ENCODE data around the gene COL20A1.

The COL20A1 gene

DNA sequence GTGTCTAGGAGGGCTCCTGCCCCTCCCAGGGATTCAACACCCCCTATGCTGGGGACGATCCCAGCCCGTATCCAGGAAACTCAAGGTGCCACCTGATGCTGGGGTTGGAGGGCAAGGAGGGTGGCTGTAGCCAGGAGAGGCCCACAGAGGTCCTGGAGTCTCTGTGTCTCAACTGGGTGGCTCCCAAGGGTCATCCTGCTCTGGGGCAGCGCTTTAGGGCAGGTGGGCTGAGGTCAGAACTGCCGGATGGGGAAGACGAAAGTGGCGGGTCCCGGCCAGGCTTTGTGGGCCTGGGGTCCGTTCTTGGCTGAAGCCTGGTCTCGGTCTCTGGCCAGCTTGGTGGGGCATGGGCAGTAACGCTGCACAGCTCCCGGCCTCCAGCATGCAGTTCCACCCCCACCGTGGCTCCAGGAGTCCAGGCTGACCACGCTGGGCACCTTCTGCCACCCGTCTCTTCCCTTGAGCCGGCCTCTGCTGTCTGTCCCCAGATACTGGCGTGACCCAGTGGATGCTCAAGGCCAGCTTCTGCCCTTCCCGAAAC is 2.8 kb upstream of the COL20A1 start:
- no peaks in the 10 kb centered on the region for H3K9me3 ChIP-seq (ENCODE audit: control insufficient read depth, insufficient read depth, low read length)
- no peak overlapping the region for H3K4me3 ChIP-seq (ENCODE audit: low read depth, low read length)
- no peaks in the 10 kb centered on the region for H3K4me1 ChIP-seq (ENCODE audit: control insufficient read depth, insufficient read depth, low read length)
- no peak overlapping the region for H3K9ac ChIP-seq (ENCODE audit: low read depth, low read length)
- peaks cover 40% of the 10 kb centered on the region for H3K36me3 ChIP-seq (ENCODE audit: control insufficient read depth, insufficient read depth, low read length)
- H3K27me3 ChIP-seq (ENCODE audit: control insufficient read depth, insufficient read depth, low read length), result peaks cover under 1% of the 10 kb centered on the region

DNA sequence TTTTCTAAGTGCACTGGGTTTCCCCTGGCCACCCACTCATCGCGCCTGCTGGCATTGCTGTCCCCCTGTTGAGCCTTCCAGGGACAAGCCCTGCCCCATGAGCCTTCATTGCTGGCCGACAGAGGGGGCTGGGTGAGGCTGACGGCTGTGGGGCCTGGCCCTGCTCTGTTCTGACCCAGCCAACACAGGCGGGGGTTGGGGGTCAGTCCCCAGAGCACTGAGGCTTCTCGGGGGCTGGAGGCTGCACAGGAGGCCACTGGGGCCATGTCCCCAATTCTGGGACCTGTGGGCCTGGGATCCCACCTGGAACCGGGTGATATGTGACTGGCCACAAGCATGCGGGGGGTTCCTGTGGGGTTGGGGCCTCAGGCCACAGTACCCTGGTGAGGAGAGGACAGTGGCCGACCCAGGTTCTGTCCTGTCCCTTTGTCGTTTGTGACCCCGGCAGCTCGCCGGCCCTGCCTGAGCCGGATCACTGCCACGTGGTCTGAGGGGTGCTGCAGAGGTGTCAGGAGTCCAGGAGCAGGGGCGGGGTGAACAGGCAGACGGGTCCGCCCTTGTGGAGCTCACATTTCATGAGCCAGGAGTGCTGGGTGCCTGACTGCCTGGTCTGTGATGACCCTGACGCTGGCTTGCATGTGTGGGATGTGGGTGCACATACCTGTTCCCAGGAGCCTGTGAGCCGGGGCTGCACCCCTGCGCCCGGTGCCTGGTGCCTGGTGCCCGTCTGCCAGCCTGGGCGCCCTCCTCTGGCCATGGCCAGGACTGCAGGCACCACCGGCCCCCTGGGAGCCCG is 2.1 kb upstream of the COL20A1 start:
- Histone ChIP-seq H3K9me3 (ENCODE audit: control insufficient read depth, insufficient read depth, low read length) (no peaks in the 10 kb centered on the region), H3K4me1 (ENCODE audit: control insufficient read depth, insufficient read depth, low read length) (no peaks in the 10 kb centered on the region), H3K36me3 (ENCODE audit: control insufficient read depth, insufficient read depth, low read length) (peaks cover 34% of the 10 kb centered on the region), H3K4me3 (ENCODE audit: low read depth, low read length) (no peak overlapping the region), H3K9ac (ENCODE audit: low read depth, low read length) (no peak overlapping the region), H3K27me3 (ENCODE audit: control insufficient read depth, insufficient read depth, low read length) (peaks cover 2% of the 10 kb centered on the region)

DNA sequence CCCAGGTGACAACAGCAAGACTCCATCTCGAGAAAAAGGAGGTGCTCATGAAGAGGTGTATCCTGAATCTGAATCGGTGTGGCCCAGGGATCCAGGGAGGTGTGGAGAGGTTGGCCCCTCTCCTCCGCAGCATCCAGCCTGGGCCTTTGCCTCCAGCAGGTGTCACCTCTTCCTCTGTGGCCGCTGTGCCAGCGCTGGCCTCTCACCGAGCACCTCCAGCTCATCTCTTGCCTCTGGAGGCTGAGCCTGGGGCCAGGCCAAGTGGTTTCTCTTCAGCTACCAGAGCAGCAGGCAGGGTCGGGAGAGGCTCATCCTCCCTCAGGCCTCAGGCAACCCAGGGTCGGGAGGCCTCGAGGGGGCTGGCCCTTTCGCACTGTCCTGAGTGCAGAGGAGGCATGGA is 1.2 kb upstream of the COL20A1 start:
- peaks cover 4% of the 10 kb centered on the region for H3K27me3 ChIP-seq (ENCODE audit: control insufficient read depth, insufficient read depth, low read length)
- H3K9me3 ChIP-seq (ENCODE audit: control insufficient read depth, insufficient read depth, low read length), result no peaks in the 10 kb centered on the region
- no peak overlapping the region for H3K4me3 ChIP-seq (ENCODE audit: low read depth, low read length)
- H3K36me3 ChIP-seq (ENCODE audit: control insufficient read depth, insufficient read depth, low read length), result peaks cover 26% of the 10 kb centered on the region
- no peak overlapping the region for H3K9ac ChIP-seq (ENCODE audit: low read depth, low read length)
- peaks cover 3% of the 10 kb centered on the region for H3K4me1 ChIP-seq (ENCODE audit: control insufficient read depth, insufficient read depth, low read length)

DNA sequence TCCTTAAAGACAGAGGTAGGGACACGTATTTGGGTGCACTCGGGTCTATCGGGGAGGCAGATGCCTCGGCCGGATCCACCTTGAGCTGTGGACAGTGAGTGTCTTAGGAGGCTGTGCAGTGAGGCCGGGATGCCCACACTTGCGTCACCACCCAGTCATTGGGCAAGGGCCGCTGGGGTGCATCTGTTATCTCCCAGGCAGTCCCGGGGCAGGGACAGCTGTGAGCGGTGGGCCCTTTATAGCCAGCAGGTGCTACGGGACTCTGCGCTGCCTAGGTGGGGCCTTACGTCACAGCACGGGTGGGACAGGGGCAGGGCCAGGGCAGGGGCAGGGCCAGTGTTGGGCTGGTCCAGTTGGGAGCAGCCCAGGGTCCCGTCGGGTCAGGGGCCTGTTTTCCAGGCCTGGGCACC is 689 bp upstream of the COL20A1 start:
- H3K36me3 ChIP-seq (ENCODE audit: control insufficient read depth, insufficient read depth, low read length), result peaks cover 23% of the 10 kb centered on the region
- H3K9me3 ChIP-seq (ENCODE audit: control insufficient read depth, insufficient read depth, low read length), result no peaks in the 10 kb centered on the region
- H3K9ac ChIP-seq (ENCODE audit: low read depth, low read length), result no peak overlapping the region
- H3K27me3 ChIP-seq (ENCODE audit: control insufficient read depth, insufficient read depth, low read length), result peaks cover 4% of the 10 kb centered on the region
- no peak overlapping the region for H3K4me3 ChIP-seq (ENCODE audit: low read depth, low read length)
- peaks cover 3% of the 10 kb centered on the region for H3K4me1 ChIP-seq (ENCODE audit: control insufficient read depth, insufficient read depth, low read length)

DNA sequence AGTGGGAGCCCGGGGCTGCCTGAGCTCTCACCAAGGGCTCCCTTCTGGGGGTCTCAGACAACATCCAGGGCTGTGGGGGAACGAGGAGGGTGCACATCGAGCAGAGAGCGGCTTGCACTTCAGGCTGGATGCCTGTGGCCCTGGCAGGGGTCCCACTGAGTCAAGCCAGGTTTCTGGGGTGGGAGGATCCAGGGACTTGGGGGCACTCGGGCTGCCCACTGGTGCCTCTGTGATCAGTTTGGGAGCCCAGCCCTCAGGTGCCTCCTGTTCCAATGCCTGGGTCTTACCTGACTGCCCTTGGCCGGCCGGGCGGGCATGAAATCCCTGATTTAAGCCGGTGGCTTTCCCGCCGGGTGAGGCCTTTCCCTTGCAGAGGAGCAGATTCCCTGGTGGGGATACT is 470 bp downstream of the COL20A1 start:
- Histone ChIP-seq H3K9ac (ENCODE audit: low read depth, low read length) (no peak overlapping the region), H3K36me3 (ENCODE audit: control insufficient read depth, insufficient read depth, low read length) (peaks cover 13% of the 10 kb centered on the region), H3K27me3 (ENCODE audit: control insufficient read depth, insufficient read depth, low read length) (peaks cover 4% of the 10 kb centered on the region), H3K9me3 (ENCODE audit: control insufficient read depth, insufficient read depth, low read length) (no peaks in the 10 kb centered on the region), H3K4me1 (ENCODE audit: control insufficient read depth, insufficient read depth, low read length) (peaks cover 3% of the 10 kb centered on the region), H3K4me3 (ENCODE audit: low read depth, low read length) (no peak overlapping the region)

DNA sequence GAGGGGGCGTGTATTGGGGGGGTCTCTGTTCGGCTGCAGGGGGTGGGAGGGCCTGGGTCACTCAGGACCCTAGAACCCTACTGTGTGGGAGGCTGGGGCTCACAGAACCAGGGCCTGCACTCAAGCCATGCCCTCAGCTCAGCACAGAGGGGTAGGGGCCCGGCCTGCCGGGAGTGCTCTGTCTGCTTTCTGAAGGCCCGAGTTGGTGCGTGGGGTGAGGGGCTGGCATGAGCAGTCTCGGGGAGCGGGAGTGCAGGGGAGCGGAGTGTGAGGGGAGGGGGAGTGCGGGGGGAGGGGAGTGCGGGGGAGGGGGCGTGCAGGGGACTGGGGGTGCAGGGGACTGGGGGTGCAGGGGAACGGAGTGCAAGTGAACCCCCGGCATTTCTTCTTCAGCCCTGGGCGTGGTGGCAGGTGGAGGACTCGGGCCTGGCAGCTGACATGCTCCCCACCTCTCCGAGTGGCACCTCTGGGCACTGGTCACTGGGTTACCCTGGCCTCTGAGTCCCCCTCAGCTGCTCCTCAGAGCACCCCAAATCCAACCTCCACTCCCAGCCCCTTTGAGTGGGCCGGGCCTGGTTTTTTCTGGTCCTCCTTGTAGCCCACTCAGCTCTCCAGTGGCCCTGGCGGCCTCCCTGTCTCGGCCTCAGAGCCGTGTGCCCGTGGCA is 1.0 kb downstream of the COL20A1 start:
- peaks cover 4% of the 10 kb centered on the region for H3K27me3 ChIP-seq (ENCODE audit: control insufficient read depth, insufficient read depth, low read length)
- no peak overlapping the region for H3K9ac ChIP-seq (ENCODE audit: low read depth, low read length)
- H3K36me3 ChIP-seq (ENCODE audit: control insufficient read depth, insufficient read depth, low read length), result peaks cover 8% of the 10 kb centered on the region
- no peaks in the 10 kb centered on the region for H3K9me3 ChIP-seq (ENCODE audit: control insufficient read depth, insufficient read depth, low read length)
- H3K4me3 ChIP-seq (ENCODE audit: low read depth, low read length), result no peak overlapping the region
- H3K4me1 ChIP-seq (ENCODE audit: control insufficient read depth, insufficient read depth, low read length), result peaks cover 3% of the 10 kb centered on the region

DNA sequence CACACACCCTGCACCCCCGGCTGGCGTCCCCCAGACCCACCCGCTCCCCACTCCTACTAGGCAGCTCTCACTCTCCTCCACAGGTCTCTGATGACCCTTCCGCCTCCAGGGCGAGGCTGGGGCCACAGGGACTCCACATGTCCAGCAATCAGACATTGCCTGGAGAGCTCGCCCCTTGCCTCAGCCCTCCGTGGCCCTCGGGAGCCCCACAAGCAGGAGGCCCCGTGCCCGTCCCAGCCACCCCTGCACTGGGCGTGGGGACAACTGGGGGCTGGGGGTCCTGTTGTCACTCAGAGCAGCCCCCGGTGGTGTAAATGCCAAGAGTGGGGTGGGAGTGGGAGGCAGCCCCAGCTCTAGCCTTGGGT is 1.5 kb downstream of the COL20A1 start:
- Histone ChIP-seq H3K4me1 (ENCODE audit: control insufficient read depth, insufficient read depth, low read length) (peaks cover 3% of the 10 kb centered on the region), H3K27me3 (ENCODE audit: control insufficient read depth, insufficient read depth, low read length) (peaks cover 4% of the 10 kb centered on the region), H3K4me3 (ENCODE audit: low read depth, low read length) (no peak overlapping the region), H3K9me3 (ENCODE audit: control insufficient read depth, insufficient read depth, low read length) (no peaks in the 10 kb centered on the region), H3K36me3 (ENCODE audit: control insufficient read depth, insufficient read depth, low read length) (peaks cover 3% of the 10 kb centered on the region), H3K9ac (ENCODE audit: low read depth, low read length) (no peak overlapping the region)

DNA sequence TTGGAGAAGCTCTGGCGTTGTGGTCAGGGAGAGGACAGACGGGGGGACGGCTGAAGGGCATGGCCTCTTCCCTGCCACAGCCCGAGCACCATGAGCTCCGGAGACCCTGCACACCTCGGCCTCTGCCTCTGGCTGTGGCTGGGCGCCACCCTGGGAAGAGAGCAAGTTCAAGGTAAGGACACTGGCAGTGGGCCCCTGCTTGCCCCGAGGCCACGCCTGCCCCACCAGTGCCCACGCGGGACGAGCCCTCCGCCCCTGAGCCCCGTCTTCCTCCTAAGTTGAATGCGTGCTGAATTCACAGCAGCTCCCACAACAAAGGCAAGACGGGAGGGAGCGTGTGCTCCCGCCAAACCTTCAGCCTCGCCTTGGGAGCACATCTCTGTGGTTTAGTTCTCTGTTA is 2.0 kb downstream of the COL20A1 start:
- H3K9me3 ChIP-seq (ENCODE audit: control insufficient read depth, insufficient read depth, low read length), result no peaks in the 10 kb centered on the region
- H3K9ac ChIP-seq (ENCODE audit: low read depth, low read length), result no peak overlapping the region
- H3K4me1 ChIP-seq (ENCODE audit: control insufficient read depth, insufficient read depth, low read length), result peaks cover 3% of the 10 kb centered on the region
- no peak overlapping the region for H3K4me3 ChIP-seq (ENCODE audit: low read depth, low read length)
- peaks cover 4% of the 10 kb centered on the region for H3K27me3 ChIP-seq (ENCODE audit: control insufficient read depth, insufficient read depth, low read length)
- peaks cover 2% of the 10 kb centered on the region for H3K36me3 ChIP-seq (ENCODE audit: control insufficient read depth, insufficient read depth, low read length)

DNA sequence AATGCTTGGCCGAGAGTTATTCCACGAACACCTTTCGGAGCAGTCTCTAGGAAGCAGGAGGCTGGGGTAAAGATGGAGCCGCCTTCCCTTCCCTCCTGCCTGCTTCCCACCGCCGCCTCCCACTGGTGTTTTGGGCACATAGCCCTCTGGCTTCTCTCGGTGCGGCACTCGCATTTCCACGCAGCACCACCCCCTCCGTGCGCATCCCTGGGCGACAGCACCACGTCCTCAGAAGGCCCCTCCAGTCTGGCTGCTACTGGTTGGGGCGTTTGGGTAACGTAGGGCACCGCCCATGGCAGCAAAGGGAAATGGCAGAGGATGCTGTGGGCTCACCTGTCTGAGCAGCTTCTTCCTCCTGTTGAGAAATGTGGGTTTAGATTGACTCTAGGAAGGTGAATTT is 2.4 kb downstream of the COL20A1 start:
- no peak overlapping the region for H3K4me3 ChIP-seq (ENCODE audit: low read depth, low read length)
- H3K4me1 ChIP-seq (ENCODE audit: control insufficient read depth, insufficient read depth, low read length), result peaks cover 3% of the 10 kb centered on the region

DNA sequence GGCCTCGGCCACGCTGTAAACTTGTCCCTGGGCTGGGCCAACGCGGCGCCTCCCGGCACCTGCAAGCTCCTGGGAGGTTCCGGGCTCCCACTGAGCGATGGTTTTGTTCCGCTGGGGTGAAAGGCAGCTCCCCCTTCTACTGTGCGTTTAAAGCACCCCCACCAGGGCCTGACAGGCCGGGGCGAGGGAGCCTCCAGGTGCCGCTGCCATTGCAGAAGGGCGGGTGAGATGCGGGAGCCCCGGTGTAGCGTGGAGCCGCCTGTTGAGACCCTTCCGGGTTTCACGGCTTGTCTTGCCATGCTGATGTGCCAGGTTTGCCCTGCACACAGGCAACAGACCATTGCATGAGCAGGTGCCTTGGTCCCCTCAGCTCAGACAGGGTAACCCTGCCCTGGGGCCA is 2.9 kb downstream of the COL20A1 start:
- Histone ChIP-seq H3K4me3 (ENCODE audit: low read depth, low read length) (no peak overlapping the region), H3K9me3 (ENCODE audit: control insufficient read depth, insufficient read depth, low read length) (no peaks in the 10 kb centered on the region), H3K4me1 (ENCODE audit: control insufficient read depth, insufficient read depth, low read length) (peaks cover 3% of the 10 kb centered on the region), H3K36me3 (ENCODE audit: control insufficient read depth, insufficient read depth, low read length) (no peaks in the 10 kb centered on the region), H3K27me3 (ENCODE audit: control insufficient read depth, insufficient read depth, low read length) (peaks cover 4% of the 10 kb centered on the region), H3K9ac (ENCODE audit: low read depth, low read length) (no peak overlapping the region)

More for the DNA sequence above, 2.4 kb downstream of the COL20A1 start:
- peaks cover 4% of the 10 kb centered on the region for H3K27me3 ChIP-seq (ENCODE audit: control insufficient read depth, insufficient read depth, low read length)
- no peaks in the 10 kb centered on the region for H3K9me3 ChIP-seq (ENCODE audit: control insufficient read depth, insufficient read depth, low read length)
- H3K9ac ChIP-seq (ENCODE audit: low read depth, low read length), result no peak overlapping the region
- peaks cover under 1% of the 10 kb centered on the region for H3K36me3 ChIP-seq (ENCODE audit: control insufficient read depth, insufficient read depth, low read length)

DNA sequence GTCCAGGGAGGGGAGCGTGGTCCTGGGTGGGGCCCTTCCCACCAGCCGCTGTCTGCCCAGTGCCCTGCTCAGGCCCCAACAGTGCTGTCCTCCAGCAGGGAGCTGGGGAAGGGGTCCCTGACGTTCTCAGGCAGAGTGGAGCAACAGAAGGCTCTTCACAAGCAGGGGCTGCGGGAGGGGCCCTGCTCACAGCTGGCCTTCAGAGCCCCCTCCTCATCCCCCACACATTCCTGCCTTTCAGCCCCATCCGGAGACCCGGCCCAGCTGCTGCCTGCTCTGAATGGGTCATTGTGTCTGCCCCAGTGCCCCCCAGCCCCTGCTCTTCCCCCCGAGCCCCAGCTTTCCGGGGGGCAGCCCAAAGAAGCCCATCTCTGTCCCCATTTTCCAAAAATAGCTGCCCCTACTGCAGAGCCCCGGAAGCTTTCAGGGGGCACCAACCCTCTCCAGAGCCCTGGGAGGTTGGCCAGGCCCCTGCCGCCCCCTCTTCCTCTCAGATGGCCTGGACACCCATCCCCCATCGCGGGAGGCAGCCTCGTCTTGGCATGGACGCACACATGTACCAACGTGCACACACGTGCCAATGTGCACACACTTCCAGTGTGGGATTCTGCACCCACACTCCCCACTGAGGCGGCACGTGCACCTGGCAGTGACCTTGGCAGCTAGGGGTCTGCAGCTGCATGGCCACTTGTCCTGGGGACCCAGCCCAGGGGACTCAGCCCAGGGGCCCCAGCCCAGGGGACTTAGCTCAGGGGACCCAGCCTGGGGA is 3.7 kb downstream of the COL20A1 start:
- Histone ChIP-seq H3K27me3 (ENCODE audit: control insufficient read depth, insufficient read depth, low read length) (peaks cover 4% of the 10 kb centered on the region), H3K9me3 (ENCODE audit: control insufficient read depth, insufficient read depth, low read length) (no peaks in the 10 kb centered on the region), H3K36me3 (ENCODE audit: control insufficient read depth, insufficient read depth, low read length) (no peaks in the 10 kb centered on the region)

More for the DNA sequence above, 3.7 kb downstream of the COL20A1 start:
- Histone ChIP-seq H3K4me3 (ENCODE audit: low read depth, low read length) (no peak overlapping the region), H3K4me1 (ENCODE audit: control insufficient read depth, insufficient read depth, low read length) (peaks cover 3% of the 10 kb centered on the region), H3K9ac (ENCODE audit: low read depth, low read length) (no peak overlapping the region)
